ENCODE measurements around the gene SHISAL2A. TPM values are rescaled to one million over a fixed set of nuclear protein-coding genes. Genes with fewer than 3 reads are reported as not detected.

Gene SHISAL2A
- total RNA-seq, 1 donor from 2014 or later = not detected

DNA sequence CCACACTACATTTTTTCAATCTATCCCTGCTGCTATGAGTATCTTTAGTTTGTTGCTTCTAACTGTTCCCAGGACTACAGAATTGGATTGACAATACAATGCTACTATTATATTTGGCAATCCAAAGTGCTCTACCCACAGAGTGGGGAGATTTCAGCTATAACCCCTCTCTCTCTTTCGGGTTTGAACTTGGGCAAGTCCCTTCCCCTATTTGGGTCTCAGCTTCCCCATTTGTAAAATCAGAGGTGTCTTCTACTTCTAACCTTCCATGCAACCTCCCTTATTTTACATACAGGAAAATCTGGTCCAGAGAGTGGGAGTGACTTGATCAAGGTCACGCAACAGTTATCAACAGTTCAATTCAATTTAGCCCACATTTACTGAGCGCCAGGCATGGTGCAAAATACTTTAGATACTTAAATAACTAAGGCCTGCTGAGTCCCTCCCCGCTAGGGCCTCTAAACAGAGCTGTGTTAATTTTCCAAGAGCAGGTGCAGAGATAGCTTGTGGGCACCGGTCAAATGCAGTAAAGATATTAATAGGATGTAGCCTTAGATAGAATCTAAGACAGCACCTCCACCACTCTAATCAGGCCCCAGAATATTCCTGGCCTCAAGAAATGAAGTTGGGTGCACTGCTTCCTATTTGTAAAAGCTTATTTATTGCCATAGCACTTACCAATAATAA lies 40.2 kb upstream of the SHISAL2A start:
- Mint-ChIP-seq H3K27me3 (ENCODE audit: unreplicated experiment) (peaks cover 14% of the 10 kb centered on the region), H3K36me3 (ENCODE audit: unreplicated experiment) (no peaks in the 10 kb centered on the region), H3K27ac (ENCODE audit: unreplicated experiment) (no peak overlapping the region), H3K9me3 (ENCODE audit: unreplicated experiment) (no peaks in the 10 kb centered on the region), H3K4me3 (ENCODE audit: unreplicated experiment) (no peak overlapping the region), H3K4me1 (ENCODE audit: unreplicated experiment) (peaks cover 7% of the 10 kb centered on the region)
- no peak for DNase-seq (ENCODE audit: extremely low spot score, unreplicated experiment)
- TF ChIP-seq, protein P1, sequence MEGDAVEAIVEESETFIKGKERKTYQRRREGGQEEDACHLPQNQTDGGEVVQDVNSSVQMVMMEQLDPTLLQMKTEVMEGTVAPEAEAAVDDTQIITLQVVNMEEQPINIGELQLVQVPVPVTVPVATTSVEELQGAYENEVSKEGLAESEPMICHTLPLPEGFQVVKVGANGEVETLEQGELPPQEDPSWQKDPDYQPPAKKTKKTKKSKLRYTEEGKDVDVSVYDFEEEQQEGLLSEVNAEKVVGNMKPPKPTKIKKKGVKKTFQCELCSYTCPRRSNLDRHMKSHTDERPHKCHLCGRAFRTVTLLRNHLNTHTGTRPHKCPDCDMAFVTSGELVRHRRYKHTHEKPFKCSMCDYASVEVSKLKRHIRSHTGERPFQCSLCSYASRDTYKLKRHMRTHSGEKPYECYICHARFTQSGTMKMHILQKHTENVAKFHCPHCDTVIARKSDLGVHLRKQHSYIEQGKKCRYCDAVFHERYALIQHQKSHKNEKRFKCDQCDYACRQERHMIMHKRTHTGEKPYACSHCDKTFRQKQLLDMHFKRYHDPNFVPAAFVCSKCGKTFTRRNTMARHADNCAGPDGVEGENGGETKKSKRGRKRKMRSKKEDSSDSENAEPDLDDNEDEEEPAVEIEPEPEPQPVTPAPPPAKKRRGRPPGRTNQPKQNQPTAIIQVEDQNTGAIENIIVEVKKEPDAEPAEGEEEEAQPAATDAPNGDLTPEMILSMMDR (IDR thresholded peaks at IDR 0.05) = no peak

DNA sequence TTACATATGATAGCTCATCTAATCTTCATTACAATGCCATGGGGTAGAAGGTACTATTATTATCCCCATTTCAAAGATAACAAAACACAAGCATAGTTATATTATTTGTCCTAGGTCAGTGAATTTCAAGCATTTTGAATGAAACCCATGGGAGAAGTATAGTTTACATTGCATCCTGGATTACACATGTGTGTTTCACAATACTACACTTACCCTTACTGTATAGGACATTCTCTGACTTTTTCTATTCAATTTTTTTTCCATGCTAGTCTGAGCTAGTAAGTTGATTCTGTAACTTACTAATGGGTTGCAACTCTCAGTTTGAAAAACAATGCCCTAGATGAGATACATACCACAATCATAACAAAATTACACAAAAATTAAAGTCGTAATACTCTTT lies 39.5 kb upstream of the SHISAL2A start:
- H3K27ac Mint-ChIP-seq (ENCODE audit: unreplicated experiment) = no peak overlapping the region
- H3K36me3 Mint-ChIP-seq (ENCODE audit: unreplicated experiment) = no peaks in the 10 kb centered on the region
- peaks cover 13% of the 10 kb centered on the region for H3K27me3 Mint-ChIP-seq (ENCODE audit: unreplicated experiment)
- TF ChIP-seq, protein P1 (IDR thresholded peaks at IDR 0.05) = no peak
- H3K4me3 Mint-ChIP-seq (ENCODE audit: unreplicated experiment) = no peak overlapping the region
- H3K9me3 Mint-ChIP-seq (ENCODE audit: unreplicated experiment) = no peaks in the 10 kb centered on the region
- DNase-seq (ENCODE audit: extremely low spot score, unreplicated experiment) = no peak
- peaks cover 7% of the 10 kb centered on the region for H3K4me1 Mint-ChIP-seq (ENCODE audit: unreplicated experiment)

GRCh38 chr1:52595061-52595460 lies 37.9 kb upstream of the SHISAL2A start:
- Mint-ChIP-seq H3K9me3 (ENCODE audit: unreplicated experiment) (no peaks in the 10 kb centered on the region), H3K27ac (ENCODE audit: unreplicated experiment) (no peak overlapping the region), H3K36me3 (ENCODE audit: unreplicated experiment) (no peaks in the 10 kb centered on the region), H3K4me1 (ENCODE audit: unreplicated experiment) (peaks cover 7% of the 10 kb centered on the region), H3K27me3 (ENCODE audit: unreplicated experiment) (peaks cover 8% of the 10 kb centered on the region), H3K4me3 (ENCODE audit: unreplicated experiment) (no peak overlapping the region)
- no peak for DNase-seq (ENCODE audit: extremely low spot score, unreplicated experiment)
- TF ChIP-seq, protein P1 (IDR thresholded peaks at IDR 0.05) = no peak

- Mint-ChIP-seq H3K36me3 (ENCODE audit: unreplicated experiment) (no peaks in the 10 kb centered on the region), H3K27me3 (ENCODE audit: unreplicated experiment) (peaks cover 8% of the 10 kb centered on the region), H3K4me3 (ENCODE audit: unreplicated experiment) (no peak overlapping the region), H3K4me1 (ENCODE audit: unreplicated experiment) (peaks cover 7% of the 10 kb centered on the region), H3K9me3 (ENCODE audit: unreplicated experiment) (no peaks in the 10 kb centered on the region), H3K27ac (ENCODE audit: unreplicated experiment) (no peak overlapping the region)
- TF ChIP-seq, protein P1 (IDR thresholded peaks at IDR 0.05) = no peak
- no peak for DNase-seq (ENCODE audit: extremely low spot score, unreplicated experiment)
Measured at GRCh38 chr1:52597912-52598311, 35.1 kb upstream of the SHISAL2A start.

- peaks cover 15% of the 10 kb centered on the region for H3K4me1 Mint-ChIP-seq (ENCODE audit: unreplicated experiment)
- H3K36me3 Mint-ChIP-seq (ENCODE audit: unreplicated experiment) = peaks cover 3% of the 10 kb centered on the region
- H3K27ac Mint-ChIP-seq (ENCODE audit: unreplicated experiment) = no peak overlapping the region
- H3K27me3 Mint-ChIP-seq (ENCODE audit: unreplicated experiment) = peaks cover 8% of the 10 kb centered on the region
- DNase-seq (ENCODE audit: extremely low spot score, unreplicated experiment) = no peak
- H3K9me3 Mint-ChIP-seq (ENCODE audit: unreplicated experiment) = no peaks in the 10 kb centered on the region
- H3K4me3 Mint-ChIP-seq (ENCODE audit: unreplicated experiment) = no peak overlapping the region
- TF ChIP-seq, protein P1 (IDR thresholded peaks at IDR 0.05) = no peak
Measured at GRCh38 chr1:52598729-52599128, 34.2 kb upstream of the SHISAL2A start.
